ENCODE measurements around the gene ATRIP. TPM values are rescaled to one million over a fixed set of nuclear protein-coding genes. Genes with fewer than 3 reads are reported as not detected.

The ATRIP gene
- polyA plus RNA-seq, 2 of the 4 experiments (the other 2 are of a cell fraction), result 6.1 to 9.4 TPM

DNA sequence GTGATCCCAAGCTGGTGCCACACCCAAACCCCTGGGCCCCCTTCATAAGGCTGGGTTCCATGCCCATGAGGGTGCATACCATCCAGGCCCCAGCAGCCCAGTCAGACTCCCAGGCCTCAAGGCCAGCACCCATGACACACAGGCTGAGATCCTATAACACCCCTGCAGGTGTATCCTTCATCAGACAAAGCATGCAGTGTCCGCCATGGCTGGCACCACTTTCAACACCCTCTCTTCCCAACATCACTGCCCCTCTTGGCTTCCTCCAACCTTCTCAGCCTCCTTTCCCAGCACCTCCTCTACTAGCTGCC is 10.1 kb upstream of the ATRIP start:
- Histone ChIP-seq H3K4me1 (peaks cover 38% of the 10 kb centered on the region; the same call in 2 of the 3 replicates), H3K27ac (no peak overlapping the region), H3K4me3 (no peak overlapping the region), H3K4me2 (no peak overlapping the region), H3K9me3 (no peaks in the 10 kb centered on the region)
- ChIA-PET CTCF (interaction anchor here (0.5 to 13.6 kb wide), 61 partner anchors 9 to 543 kb away, joined by 3 to 488 read pairs (median 6); partner anchors contain the start of genes ATRIP and ZNF589), POLR2A (interaction anchor here (1.2 to 2.1 kb wide), 4 partner anchors 10 to 162 kb away, joined by 3 to 8 read pairs (median 4); partner anchors contain the start of gene ATRIP)
- no peak; a peak in 1 of 6 replicates for ATAC-seq
- WGBS (ENCODE audit: missing lambda C conversion rate), result 0% methylated on average over 1 of the region's 1 CpG
- FAIRE-seq, result no peak
- TF ChIP-seq RARB (CRISPR knock-in tag; IDR thresholded peaks at IDR 0.05) (no peak), TP53 (CRISPR knock-in tag; IDR thresholded peaks at IDR 0.05) (no peak), HOXB13 (CRISPR knock-in tag; IDR thresholded peaks at IDR 0.05; ENCODE audit: low read depth) (no peak), CBX8 (IDR thresholded peaks at IDR 0.05) (no peak), JUN (IDR thresholded peaks at IDR 0.05) (no peak), JUNB (IDR thresholded peaks at IDR 0.05) (no peak), GATA3 (IDR thresholded peaks at IDR 0.05; ENCODE audit: borderline replicate concordance) (no peak), RCOR1 (IDR thresholded peaks at IDR 0.05; ENCODE audit: low read depth, low read length) (no peak), HDAC2 (IDR thresholded peaks at IDR 0.05) (no peak), ZC3H11A (IDR thresholded peaks at IDR 0.05) (no peak), POLR2AphosphoS2 (conservative IDR thresholded peaks at IDR 0.05; ENCODE audit: low read length) (no peak)
- TF ChIP-seq, protein P1, sequence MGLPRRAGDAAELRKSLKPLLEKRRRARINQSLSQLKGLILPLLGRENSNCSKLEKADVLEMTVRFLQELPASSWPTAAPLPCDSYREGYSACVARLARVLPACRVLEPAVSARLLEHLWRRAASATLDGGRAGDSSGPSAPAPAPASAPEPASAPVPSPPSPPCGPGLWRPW (IDR thresholded peaks at IDR 0.05), result no peak
- TF ChIP-seq, protein P2, sequence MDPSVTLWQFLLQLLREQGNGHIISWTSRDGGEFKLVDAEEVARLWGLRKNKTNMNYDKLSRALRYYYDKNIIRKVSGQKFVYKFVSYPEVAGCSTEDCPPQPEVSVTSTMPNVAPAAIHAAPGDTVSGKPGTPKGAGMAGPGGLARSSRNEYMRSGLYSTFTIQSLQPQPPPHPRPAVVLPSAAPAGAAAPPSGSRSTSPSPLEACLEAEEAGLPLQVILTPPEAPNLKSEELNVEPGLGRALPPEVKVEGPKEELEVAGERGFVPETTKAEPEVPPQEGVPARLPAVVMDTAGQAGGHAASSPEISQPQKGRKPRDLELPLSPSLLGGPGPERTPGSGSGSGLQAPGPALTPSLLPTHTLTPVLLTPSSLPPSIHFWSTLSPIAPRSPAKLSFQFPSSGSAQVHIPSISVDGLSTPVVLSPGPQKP (IDR thresholded peaks at IDR 0.05; ENCODE audit: low read depth, low read length), result no peak
- DNase-seq (ENCODE audit: low read depth in 1 of 2, low spot score in 1 of 2), result no peak

GRCh38 chr3:48436855-48437254 is 9.7 kb upstream of the ATRIP start:
- TF ChIP-seq ZFP36 (IDR thresholded peaks at IDR 0.05; ENCODE audit: borderline replicate concordance, partially characterized antibody), result no peak
- TF ChIP-seq, protein P1 (IDR thresholded peaks at IDR 0.05), result no peak
- TF ChIP-seq CTCF (IDR thresholded peaks at IDR 0.05), result no peak
- TF ChIP-seq POLR2AphosphoS2 (conservative IDR thresholded peaks at IDR 0.05; ENCODE audit: low read length), result no peak
- TF ChIP-seq CHD2 (IDR thresholded peaks at IDR 0.05; ENCODE audit: low read length, partially characterized antibody), result no peak
- TF ChIP-seq USF2 (IDR thresholded peaks at IDR 0.05), result no peak
- TF ChIP-seq CBX8 (IDR thresholded peaks at IDR 0.05), result no peak
- no peak for TF ChIP-seq HDAC2 (IDR thresholded peaks at IDR 0.05)
- no peak for TF ChIP-seq CEBPB (IDR thresholded peaks at IDR 0.05)
- TF ChIP-seq, protein P3, sequence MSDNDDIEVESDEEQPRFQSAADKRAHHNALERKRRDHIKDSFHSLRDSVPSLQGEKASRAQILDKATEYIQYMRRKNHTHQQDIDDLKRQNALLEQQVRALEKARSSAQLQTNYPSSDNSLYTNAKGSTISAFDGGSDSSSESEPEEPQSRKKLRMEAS (IDR thresholded peaks at IDR 0.05), result no peak
- TF ChIP-seq E2F6 (IDR thresholded peaks at IDR 0.05; ENCODE audit: borderline replicate concordance, low read depth), result no peak
- no peak for TF ChIP-seq HMGXB4 (CRISPR knock-in tag; IDR thresholded peaks at IDR 0.05; ENCODE audit: borderline replicate concordance)
- TF ChIP-seq RFX5 (IDR thresholded peaks at IDR 0.05), result no peak
- TF ChIP-seq FOSL2 (IDR thresholded peaks at IDR 0.05), result no peak
- TF ChIP-seq FOSL2 (CRISPR knock-in tag; IDR thresholded peaks at IDR 0.05), result no peak
- no peak for TF ChIP-seq MAFK (IDR thresholded peaks at IDR 0.05; ENCODE audit: partially characterized antibody)
- TF ChIP-seq KDM1A (IDR thresholded peaks at IDR 0.05; ENCODE audit: low read depth), result no peak
- TF ChIP-seq ESRRA (IDR thresholded peaks at IDR 0.05; ENCODE audit: borderline replicate concordance, low read length), result no peak
- H3K4me3 ChIP-seq, result no peak overlapping the region
- no peak for ATAC-seq
- ChIA-PET POLR2A (interaction anchor here (1.2 to 2.1 kb wide), 4 partner anchors 10 to 163 kb away, joined by 3 to 8 read pairs (median 4); partner anchors contain the start of gene ATRIP), CTCF (interaction anchor here (0.6 to 13.6 kb wide), 29 partner anchors 8 to 447 kb away, joined by 3 to 488 read pairs (median 7); partner anchors contain the start of gene ATRIP)
- no peak overlapping the region for H3K27ac ChIP-seq
- H3K4me2 ChIP-seq, result no peak overlapping the region
- H3K4me1 ChIP-seq, result peaks cover 39% of the 10 kb centered on the region
- 91% methylated on average over 7 of the region's 7 CpGs for WGBS (ENCODE audit: missing lambda C conversion rate)
- H3K9me3 ChIP-seq, result no peaks in the 10 kb centered on the region
- no peak for FAIRE-seq
- no peak for DNase-seq (ENCODE audit: low read depth in 1 of 2, low spot score in 1 of 2)

Measured in A549 (cell line).